Gastroesophageal sphincter (tissue), 3 donors: Measurements from ENCODE around the gene PPP4R3C.

ENCODE experiments used
- CTCF ChIP-seq, 4 experiments: fragments of 200-600 bp in 2 of 4; fragments of 450-650 bp in 2 of 4; sonication (generic) in 1 of 4; IDR thresholded peaks; one replicate each; pipeline ENCODE4 v1.5.1; 2017 to 2019; ENCODE audit warnings: antibody characterized with exemption in 4 of 4, mild to moderate bottlenecking in 2 of 4, moderate library complexity in 2 of 4
- POLR2A ChIP-seq, 2 donors: fragments of 450-650 bp; IDR thresholded peaks; one replicate each; pipeline ENCODE4 v1.6.1; 2017; ENCODE audit warnings: antibody characterized with exemption in 2 of 2, mild to moderate bottlenecking in 2 of 2, moderate library complexity in 1 of 2
- POLR2AphosphoS5 ChIP-seq: sonication (generic); formaldehyde crosslinking; IDR thresholded peaks from one replicate; pipeline ENCODE4 v1.6.1; 2017; ENCODE audit warnings: antibody characterized with exemption

DNA sequence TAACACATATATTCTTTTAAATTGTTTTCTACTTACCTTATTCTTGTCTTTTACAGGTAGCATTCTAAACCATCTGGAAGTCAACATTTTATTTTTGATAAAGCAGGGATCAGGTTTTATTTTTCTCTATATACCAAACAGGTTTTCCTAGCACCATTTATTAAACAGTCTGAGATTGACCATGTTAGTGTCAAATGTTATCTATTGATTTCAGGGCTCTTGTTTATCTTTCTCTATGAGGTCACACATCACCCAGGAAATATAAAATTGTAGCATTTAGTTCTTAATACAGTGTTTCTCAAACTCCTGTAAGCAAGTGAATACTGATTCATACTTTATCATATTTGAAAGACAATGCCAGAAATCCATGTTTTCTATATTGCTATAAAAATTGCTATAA lies 28.1 kb downstream of the PPP4R3C start:
- TF ChIP-seq CTCF (IDR thresholded peaks at IDR 0.05): no peak
- TF ChIP-seq POLR2A (IDR thresholded peaks at IDR 0.05): no peak
- TF ChIP-seq POLR2AphosphoS5: no peak
